Activated CD8-positive, alpha-beta memory T cell treated with anti-CD3 and anti-CD28 coated beads, Interleukin-2, amount 50 U/mL, for 24 hours (primary cell): Measurements from ENCODE around the gene PNISR.
A peak's percentile ranks its signal among the peaks of the same experiment; 100 is the strongest.

Source experiments
- DNase-seq: peaks from one replicate; pipeline ENCODE4 v3.0.0-alpha.2; 2020; ENCODE audit errors: extremely low read depth

PNISR gene

GRCh38 chr6:99409672-99410071 is 15.4 kb downstream of the PNISR start:
- no peak for DNase-seq

- no peak for DNase-seq
Measured at GRCh38 chr6:99407076-99407475, 18.0 kb downstream of the PNISR start.

GRCh38 chr6:99402448-99402847 is 22.7 kb downstream of the PNISR start:
- DNase-seq: no peak

- DNase-seq: no peak
Measured at GRCh38 chr6:99397287-99397686, 27.8 kb downstream of the PNISR start.

GRCh38 chr6:99393698-99394531 is 31.2 kb downstream of the PNISR start, which contains the start of gene COQ3:
Gene COQ3, minus strand, starts transcription at chr6:99394195. Its CDS starts 16 bp downstream, at chr6:99394179.
- peak; percentile 25 for DNase-seq

- DNase-seq: no peak
Measured at GRCh38 chr6:99393366-99393697, 31.8 kb downstream of the PNISR start.

- no peak for DNase-seq
Measured at GRCh38 chr6:99390896-99391295, 34.2 kb downstream of the PNISR start.

- no peak for DNase-seq
Measured at GRCh38 chr6:99384507-99384906, 40.6 kb downstream of the PNISR start.

- no peak for DNase-seq
Measured at GRCh38 chr6:99378636-99379035, 46.5 kb downstream of the PNISR start.

- no peak for DNase-seq
Measured at GRCh38 chr6:99369533-99369932, 55.6 kb downstream of the PNISR start.

GRCh38 chr6:99366852-99367251 is 58.3 kb downstream of the PNISR start:
- no peak for DNase-seq

- no peak for DNase-seq
Measured at GRCh38 chr6:99364026-99364425, 61.1 kb downstream of the PNISR start.

- no peak for DNase-seq
Measured at GRCh38 chr6:99362678-99363268, 62.3 kb downstream of the PNISR start.

- DNase-seq: no peak
Measured at GRCh38 chr6:99359800-99360199, 65.3 kb downstream of the PNISR start.

- no peak for DNase-seq
Measured at GRCh38 chr6:99356641-99357040, 68.5 kb downstream of the PNISR start.

GRCh38 chr6:99354983-99355382 is 70.1 kb downstream of the PNISR start:
- DNase-seq: no peak

- DNase-seq: no peak
Measured at GRCh38 chr6:99353126-99353525, 72.0 kb downstream of the PNISR start.

GRCh38 chr6:99350573-99350972 is 74.5 kb downstream of the PNISR start:
- no peak for DNase-seq

- DNase-seq: no peak
Measured at GRCh38 chr6:99349171-99350141, 75.7 kb downstream of the PNISR start, which contains the start of gene FAXC. Gene FAXC, minus strand, starts transcription at chr6:99349674. Its CDS starts 302 bp downstream, at chr6:99349372.

- no peak for DNase-seq
Measured at GRCh38 chr6:99348288-99349170, 76.6 kb downstream of the PNISR start.
